OCI-LY1 (cell line): Measurements from ENCODE around the gene SPART.

ENCODE experiments used
- EZH2 ChIP-seq: fragments of 200-600 bp; sonication (generic), shearing (Covaris generic); IDR thresholded peaks from 2 replicates; pipeline ENCODE4 v1.8.0; 2017; ENCODE audit warnings: borderline replicate concordance, mixed run types, mild to moderate bottlenecking, antibody characterized with exemption, low read length, moderate library complexity, mixed read lengths
- TF ChIP-seq, protein P1 (sequence below): fragments of 200-600 bp; sonication (generic), shearing (Covaris generic); IDR thresholded peaks from 2 replicates; pipeline ENCODE4 v1.5.1; 2017; ENCODE audit warnings: mild to moderate bottlenecking, antibody characterized with exemption, low read length, moderate library complexity, mixed read lengths

DNA sequence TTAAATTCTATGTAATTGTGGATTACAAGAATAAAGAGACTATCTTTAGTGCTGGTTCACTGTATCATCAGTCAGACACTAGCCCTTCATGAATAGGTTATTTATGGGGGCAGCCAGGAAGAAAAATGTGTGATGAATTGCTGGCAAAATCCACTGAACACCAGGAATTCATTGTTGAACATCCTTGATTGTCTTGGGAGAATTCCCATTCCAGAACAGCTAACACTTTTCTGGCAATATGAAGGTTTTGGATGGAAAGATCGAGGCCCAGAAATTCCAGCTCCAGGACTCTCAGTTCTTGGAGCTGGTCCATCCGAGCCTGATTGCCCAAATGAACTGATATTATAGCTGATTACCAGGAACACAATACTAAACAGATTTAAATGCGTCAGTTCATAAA lies 11.5 kb upstream of the SPART start:
- TF ChIP-seq, protein P1, sequence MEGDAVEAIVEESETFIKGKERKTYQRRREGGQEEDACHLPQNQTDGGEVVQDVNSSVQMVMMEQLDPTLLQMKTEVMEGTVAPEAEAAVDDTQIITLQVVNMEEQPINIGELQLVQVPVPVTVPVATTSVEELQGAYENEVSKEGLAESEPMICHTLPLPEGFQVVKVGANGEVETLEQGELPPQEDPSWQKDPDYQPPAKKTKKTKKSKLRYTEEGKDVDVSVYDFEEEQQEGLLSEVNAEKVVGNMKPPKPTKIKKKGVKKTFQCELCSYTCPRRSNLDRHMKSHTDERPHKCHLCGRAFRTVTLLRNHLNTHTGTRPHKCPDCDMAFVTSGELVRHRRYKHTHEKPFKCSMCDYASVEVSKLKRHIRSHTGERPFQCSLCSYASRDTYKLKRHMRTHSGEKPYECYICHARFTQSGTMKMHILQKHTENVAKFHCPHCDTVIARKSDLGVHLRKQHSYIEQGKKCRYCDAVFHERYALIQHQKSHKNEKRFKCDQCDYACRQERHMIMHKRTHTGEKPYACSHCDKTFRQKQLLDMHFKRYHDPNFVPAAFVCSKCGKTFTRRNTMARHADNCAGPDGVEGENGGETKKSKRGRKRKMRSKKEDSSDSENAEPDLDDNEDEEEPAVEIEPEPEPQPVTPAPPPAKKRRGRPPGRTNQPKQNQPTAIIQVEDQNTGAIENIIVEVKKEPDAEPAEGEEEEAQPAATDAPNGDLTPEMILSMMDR = no peak
- no peak for TF ChIP-seq EZH2
